RPMI8226 (cell line): ENCODE results near the gene CAMK2B.
"Not testable (repeated sequence)": the region's sequence is repeated elsewhere in the genome, so short reads cannot be mapped to it uniquely, and the experiment has no call there.

Source experiments
- DNase-seq: peaks from one replicate; pipeline ENCODE4 v3.0.0-alpha.2; 2015

CAMK2B gene

DNA sequence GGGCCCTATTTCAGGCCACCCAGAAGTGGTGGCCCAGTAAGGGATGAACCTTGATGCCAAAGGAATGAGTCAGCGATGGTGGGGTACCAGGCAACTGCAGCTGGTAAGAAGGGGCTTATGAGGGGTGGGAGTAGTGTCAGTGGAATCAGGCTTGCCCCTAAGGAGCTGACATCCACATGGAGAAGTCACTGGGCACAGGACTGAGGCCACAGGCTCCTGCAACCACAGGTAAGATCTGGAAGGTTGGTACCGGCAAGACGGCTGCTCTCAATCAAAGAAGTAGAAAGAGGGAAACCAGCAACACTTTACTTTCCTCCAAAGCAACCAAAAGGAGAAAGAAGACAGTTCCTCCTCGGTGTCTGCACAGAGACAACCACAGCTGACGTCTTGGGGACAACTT is 138.7 kb downstream of the CAMK2B start:
- no peak for DNase-seq

DNA sequence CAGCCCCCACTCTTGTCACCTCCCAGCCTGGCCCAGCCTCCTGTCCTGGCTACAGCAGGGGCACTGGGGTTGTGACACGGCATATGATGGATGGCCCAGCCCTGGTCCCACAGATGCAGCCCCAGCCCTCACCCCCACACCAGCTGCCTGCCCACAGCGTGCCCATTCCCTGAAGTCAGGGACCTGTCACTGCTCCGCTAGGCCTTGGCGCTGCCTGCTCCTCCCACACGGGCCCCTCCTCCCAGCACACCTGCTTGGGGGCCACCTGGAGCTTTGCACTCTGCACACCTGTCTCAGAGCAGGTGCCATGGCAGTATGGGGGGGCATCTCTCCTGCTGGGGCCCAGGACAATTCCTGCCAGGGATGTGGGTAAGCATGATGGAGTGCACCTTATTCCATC is 139.7 kb downstream of the CAMK2B start:
- DNase-seq, result peak; percentile 63

DNA sequence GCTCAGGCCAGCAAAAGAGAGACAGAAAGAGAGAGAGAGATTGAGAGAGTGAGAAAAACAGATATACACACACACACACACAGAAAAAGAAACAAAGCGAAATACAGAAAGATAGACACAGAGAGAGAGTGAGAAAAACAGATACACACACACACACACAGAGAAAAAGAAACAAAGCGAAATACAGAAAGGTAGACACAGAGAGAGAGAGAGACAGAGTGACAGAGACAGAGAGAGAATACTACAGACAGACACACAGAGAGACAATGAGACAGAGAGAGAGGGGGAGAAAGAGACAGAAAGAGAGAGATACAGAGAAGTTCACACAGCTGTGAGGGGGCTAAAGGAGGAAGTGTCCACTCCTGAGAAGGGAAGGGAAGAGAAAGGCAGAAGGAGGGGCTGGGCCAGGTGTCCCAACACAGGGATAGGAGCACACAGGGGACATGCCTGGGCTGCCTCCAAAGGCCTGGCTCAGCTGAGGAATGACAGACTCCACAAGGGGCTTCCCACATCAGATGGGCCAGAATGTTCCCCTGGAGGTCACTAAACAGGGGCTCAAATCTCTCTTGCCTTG is 140.4 kb downstream of the CAMK2B start:
- DNase-seq, result no peak

DNA sequence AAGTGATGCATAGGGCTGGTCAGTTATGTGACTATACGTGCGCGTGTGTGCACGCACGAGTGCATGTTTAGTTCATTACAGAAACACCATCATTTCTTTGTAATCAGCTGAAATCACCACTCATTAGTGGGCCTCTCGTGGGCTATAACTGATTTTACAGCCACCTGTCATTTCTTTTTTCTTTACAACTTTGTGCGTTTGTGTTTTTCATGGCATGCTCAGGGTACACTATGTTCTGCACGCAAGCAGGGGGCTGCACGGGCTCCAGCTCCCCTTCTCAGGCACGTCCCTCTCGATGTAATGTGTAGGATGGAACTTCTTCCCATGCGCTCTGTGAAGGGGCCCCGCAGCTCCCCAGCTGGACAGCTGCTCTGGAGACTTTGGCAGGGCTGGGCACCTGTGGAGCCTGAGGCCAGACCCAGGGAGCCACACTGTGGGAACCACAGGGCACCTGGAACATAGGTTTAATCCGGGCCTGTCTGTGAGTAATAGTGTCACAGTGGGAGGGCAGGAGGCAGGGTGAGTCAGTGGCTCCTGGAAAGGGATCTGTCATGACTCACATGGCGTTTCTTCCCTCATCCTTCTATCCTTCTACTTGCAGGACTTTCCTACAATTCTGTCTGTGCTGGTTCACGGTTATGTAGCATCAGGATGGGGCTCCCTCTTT is 141.1 kb downstream of the CAMK2B start:
- DNase-seq, result no peak

DNA sequence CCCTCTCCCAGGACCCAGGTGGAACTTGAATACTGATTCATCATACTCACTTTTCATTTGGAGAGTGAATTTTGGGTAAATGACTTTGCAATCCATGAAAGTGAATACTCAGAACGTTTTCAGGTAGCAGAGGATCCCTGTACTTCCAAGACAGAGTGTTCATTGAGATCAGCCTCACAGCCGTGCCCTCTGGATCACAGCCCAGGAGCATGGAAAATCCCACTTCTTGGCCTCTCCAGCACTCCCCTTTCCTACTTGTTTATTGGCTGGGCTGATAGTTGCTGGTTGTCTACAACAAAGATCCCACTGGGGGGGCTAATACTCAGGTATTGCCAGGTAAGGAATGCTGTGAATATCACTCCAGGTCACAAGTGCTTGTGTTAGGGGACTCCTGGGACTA is 142.0 kb downstream of the CAMK2B start:
- DNase-seq, result no peak

DNA sequence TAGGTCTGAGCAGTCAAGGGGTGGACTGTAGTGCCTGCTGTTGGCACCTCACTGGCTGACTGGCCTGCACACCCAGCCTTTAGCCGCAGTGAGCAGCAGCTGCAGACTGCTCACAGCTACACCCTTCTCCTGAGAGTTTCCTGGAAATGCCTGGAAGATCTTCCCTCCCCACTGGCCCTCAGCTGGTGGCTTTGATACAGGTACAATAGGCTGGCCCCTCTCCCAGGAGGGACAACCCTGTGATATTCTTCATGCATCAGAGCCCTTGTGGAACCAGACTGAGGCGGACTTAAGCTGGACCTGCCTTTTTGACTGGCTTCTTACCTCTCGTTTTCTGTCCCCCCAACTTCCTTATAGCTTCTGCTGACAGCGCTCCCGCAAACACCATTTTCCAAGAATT is 142.6 kb downstream of the CAMK2B start:
- DNase-seq, result no peak

DNA sequence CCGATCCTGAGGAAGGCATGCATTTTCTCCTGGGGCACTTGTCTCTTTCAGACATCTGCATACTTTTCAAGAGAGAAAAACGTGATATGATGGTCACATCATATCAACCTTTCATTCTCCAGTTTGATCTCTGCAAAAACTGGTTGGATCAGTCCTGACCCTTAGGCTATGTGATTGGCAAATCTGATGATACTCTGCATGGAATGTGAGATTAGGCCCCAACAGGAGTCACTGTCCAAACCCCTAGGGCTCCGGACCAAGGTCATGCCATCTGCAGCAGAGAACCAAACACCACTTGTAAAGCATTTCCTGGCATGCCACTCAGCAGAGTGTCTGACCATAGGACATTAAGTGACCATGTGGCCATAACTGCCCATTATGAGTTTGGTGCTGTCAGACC is 144.8 kb downstream of the CAMK2B start:
- no peak for DNase-seq

DNA sequence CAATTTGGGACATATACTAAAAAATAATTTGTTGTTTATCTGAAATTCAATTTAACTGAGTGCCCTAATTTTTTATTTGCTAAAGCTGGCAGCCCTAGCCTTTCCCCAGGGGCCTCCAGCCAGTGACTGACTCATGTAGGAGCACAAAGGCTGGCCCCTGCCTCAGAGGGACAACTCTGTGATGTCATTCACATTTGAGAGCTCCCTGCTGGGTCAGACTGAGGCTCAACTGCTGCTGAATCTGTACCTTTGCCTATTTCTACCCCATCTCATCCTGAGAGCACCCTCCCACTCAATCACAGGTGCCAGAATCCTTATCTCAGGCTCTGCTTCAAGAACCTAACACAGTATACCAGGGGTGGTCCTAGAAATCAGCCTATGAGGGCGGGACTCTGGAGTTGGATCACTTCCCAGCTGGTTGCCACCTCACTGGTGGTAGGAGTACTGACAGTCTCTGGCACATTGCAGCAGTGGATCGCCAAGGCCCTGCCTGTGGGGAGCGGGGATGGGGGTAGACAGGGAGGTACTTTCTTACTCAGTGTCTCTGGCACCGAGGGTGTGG is 147.7 kb downstream of the CAMK2B start:
- no peak for DNase-seq

DNA sequence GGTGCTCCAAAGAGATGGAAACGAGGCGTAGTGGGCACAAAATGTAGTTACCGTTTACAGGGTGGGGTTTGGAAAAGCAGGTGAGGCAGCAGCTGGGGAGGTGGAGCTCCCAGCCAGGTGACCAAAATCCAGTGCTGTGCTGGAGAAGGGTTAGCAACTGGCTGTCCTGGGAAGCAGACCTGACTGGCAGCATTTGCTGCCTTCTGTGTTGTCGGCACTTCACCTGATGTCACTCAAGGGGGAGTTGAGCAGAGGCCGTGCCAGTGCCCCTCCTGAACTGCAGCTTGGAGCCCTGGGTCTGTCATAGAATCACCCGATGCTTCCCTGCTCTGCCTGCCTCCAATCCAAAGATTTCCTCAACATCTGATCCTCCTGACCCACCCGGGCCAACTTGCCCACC is 148.9 kb downstream of the CAMK2B start:
- DNase-seq, result no peak

DNA sequence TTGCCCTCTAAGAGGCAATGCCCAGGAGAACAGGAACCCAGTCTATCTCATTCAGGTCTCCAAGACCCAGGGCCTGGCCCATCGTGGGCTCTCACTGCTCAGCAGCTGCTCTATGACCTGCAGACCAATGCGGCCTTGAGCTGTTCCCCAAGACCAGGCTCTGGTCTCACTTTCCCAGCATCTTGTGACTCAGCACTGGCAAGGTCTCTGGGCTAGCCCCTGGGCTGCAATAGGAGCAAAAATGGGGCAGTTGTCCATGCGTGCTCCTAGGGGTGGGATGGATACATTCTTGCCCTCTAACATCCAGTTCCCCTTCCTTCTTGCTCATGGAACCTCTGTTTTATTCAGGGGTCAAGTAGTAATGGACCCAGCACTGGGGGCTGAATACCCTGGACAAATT is 149.7 kb downstream of the CAMK2B start:
- DNase-seq, result no peak

DNA sequence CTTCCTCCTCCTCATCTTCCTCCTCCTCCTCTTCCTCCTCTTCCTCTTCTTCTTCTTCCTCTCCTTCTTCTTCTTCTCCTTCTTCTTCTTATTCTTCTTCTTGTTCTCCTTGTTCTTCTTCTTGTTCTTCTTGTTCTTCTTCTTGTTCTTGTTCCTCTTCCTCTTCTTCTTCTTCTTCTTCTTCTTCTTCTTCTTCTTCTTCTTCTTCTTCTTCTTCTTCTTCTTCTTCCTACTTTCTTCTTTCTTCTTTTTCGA is 150.8 kb downstream of the CAMK2B start:
- DNase-seq, result not testable (repeated sequence)

DNA sequence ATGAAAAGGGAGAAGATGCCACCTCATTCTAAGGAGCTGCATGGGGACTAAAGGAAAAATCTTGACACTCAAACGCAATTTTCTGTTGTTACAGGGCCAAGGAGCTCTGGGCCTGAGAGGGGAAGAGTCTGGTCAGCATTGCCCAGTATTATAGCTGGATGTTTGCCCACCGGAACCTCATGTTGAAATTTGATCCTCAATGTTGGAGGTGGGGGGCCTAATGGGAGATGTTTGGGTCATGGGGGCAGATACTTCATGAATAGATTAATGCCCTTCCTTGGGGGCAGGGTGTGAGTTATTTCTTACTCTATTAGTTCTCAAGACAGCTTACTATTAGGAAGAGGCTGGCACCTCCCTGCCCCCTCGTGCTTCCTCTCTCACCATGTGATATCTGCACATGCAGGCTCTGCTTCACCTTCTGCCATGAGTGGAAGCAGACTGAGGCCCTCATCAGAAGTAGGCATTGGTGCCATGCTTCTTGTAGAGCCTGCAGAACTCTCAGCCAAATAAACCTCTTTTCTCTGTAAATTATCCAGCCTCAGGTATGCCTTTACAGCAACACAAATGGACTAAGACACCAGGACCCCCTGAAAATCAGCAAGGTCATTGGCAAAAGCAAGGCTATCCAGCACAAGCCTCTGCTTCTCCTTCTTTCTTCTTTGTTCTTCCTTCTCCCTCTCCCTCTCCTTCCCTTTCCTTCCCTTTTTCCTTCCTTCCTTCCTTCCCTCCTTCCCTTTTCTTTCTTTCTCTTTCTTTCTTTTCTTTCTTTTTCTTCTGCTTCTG is 151.3 kb downstream of the CAMK2B start:
- DNase-seq, result no peak

DNA sequence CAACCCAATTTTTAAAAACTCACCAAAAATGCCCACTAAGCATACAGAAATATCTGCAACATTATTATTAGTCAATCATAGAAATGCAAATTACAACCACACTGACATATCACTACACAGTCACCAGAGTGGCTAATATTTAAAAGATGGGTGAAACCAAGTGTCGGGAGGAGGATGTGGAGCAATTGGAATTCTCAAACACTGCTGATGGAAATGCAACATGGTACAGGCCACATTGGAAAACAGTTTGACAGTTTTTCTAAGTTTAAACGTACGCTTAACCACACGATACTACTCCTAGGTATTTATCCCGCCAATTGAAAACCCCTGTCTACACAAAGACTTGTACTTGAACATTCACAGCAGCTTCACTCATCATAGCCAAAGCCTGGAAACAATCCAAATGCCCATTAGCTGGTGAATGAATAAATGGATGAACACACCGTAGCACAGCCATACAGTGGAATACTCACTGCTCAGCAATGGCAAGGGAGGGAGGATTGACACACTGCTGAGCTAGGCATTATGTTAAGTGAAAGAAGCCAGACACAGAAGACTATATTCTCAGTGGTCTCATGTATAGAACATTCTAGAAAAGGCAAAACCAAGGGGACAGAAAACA is 152.5 kb downstream of the CAMK2B start:
- DNase-seq, result no peak

DNA sequence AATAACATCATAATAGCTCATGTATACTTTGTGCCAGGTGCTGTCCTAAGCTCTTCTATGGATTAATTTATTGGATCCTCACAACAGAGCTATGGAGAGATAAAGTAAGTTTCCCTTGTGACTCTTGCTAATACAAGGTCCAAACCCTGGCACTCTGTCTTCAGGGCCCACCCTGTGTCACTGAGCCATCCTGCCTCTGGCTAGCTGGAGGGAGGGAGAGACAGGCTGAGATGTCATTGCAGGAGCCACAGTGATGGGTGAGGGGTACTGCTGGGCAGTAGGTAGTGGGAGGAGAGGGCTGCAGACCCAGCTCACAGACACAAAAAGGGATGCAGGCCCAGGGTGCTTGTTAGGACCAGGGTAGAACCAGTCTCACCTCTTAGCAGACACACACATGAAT is 153.0 kb downstream of the CAMK2B start:
- no peak for DNase-seq

DNA sequence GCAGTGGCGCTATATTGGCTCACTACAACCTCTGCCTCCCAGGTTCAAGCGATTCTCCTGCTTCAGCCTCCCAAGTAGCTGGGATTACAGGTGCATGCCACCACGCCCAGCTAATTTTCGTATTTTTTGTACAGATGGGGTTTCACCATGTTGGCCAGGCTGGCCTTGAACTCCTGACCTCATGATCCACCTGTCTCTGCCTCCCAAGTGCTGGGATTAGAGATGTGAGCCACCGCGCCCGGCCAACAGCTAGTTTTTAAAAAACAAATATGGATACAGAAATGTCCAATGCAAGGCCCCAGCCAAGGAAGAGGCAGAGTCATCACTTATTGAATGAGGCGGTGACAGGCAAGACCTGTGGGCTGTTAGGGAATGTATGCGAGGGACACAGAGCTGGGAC is 153.5 kb downstream of the CAMK2B start:
- not testable (repeated sequence) for DNase-seq

DNA sequence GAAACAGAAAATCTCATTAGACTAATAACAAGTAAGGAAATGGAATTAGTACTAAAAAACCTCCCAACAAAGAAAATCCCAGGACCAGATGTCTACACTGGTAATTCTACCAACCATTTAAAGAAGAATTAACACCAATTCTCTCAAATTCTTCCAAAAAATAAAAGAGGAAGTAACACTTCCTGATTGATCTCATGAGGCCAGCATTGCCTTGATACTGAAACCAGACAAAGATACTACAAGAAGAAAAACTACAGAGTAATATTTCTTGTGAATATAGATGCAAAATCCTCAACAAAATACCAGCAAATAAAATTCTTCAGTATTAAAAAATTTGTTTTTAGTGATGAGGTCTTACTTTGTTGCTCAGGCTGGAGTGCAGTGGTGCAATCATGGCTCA is 157.5 kb downstream of the CAMK2B start:
- DNase-seq, result peak; percentile 38
